ACHN (cell line): ENCODE measurements around the gene PSMG1.
"Not testable (repeated sequence)": the region's sequence is repeated elsewhere in the genome, so short reads cannot be mapped to it uniquely, and the experiment has no call there.

Experiments
- DNase-seq: peaks from one replicate; pipeline ENCODE4 v3.0.0-alpha.2; 2015
- in situ Hi-C: cut with HindIII; loops from 2 replicates; pipeline ENCODE4 v1.10.0; 2017; ENCODE audit warnings: low sequenced_read_pairs, low pct_ligation_motif_present, low pct_unique_long_range_greater_than_20kb

PSMG1 gene

GRCh38 chr21:39136138-39136537 is 47.1 kb downstream of the PSMG1 start:
- DNase-seq = peak; percentile 6
- in situ Hi-C loops = not testable (repeated sequence)

- DNase-seq = no peak
- in situ Hi-C loops = no loop called here
These were observed 48.9 kb downstream of the PSMG1 start for GRCh38 chr21:39134288-39134810.

DNA sequence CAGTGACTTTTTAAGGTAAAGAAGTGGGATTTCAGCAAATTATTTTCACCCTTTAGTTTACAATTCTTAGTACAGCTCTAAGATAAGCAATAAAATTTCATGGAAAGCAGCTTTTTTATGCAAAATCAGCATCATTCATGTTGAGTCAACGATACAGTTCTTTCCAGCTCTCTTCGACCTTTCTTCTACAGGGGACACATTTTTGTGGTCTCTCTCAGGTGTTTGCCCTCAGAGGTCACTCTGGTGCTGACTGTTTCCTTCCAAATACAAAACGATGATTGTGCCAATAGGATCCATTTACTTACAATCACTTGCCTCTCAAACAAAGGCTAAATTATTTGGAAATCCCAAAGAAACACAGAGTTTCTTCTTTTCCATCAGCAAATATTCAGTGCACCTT is 51.0 kb downstream of the PSMG1 start:
- in situ Hi-C loops = no loop called here

DNA sequence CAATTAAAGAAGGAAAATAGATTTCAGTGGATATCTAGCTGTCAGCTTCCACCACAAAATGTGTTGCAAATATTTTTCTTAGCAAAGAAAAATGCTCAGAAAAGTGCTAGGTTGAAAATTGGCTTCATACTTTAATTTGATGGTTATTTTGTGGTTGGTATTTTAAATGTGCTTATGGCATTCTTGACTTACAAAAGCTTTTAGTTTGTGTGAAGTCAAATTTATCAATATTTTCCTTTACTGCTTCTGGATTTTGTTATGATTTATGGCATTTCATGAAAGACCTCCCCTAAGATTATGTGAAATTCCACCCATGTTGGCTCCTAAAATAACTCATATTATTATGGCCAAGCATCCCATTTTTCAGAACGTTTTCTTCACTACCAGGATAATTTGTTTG is 51.5 kb downstream of the PSMG1 start:
- in situ Hi-C loops = no loop called here

More for the DNA sequence above, 51.0 kb downstream of the PSMG1 start:
- no peak for DNase-seq

GRCh38 chr21:39127506-39127905 is 55.7 kb downstream of the PSMG1 start:
- DNase-seq = no peak
- in situ Hi-C loops = no loop called here

More for the DNA sequence above, 51.5 kb downstream of the PSMG1 start:
- DNase-seq = no peak

GRCh38 chr21:39126486-39126806 is 56.8 kb downstream of the PSMG1 start:
- DNase-seq = no peak
- in situ Hi-C loops = no loop called here

DNA sequence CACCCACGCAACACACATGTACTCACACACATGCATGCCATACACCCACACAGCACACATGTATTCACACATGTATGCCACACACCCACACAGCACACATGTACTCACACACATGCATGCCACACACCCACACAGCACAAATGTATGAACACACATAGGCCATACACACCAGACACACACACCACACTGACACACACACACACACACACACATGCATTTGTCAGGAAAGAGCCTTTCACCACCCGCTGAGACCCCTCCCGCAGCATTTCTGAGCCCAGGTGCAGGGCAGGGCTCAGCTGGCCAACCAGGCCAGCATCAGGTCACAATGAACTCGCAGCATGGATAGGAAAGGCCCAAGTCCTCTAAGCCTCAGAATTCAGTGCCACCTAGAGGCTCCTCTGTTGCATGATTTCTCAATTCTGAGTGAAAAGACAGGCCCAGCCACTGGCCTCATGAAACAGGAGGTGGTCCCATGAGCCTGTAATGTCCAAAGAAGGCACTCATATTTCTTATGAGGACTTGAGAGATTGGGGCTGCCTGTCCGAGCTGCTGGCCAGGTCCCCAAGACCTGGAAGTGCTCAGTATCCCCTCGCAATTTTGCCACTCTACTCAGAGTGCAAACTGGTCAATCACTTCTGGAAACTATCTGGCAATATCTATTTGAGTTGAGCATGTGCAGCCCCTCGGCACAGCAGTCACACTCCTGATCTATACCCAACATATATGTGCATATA is 57.3 kb downstream of the PSMG1 start:
- in situ Hi-C loops = no loop called here
- peak; percentile 71 for DNase-seq
